ENCODE measurements around the gene SVEP1. TPM values are rescaled to one million over a fixed set of nuclear protein-coding genes. Genes with fewer than 3 reads are reported as not detected.
A peak's percentile ranks its signal among the peaks of the same experiment; 100 is the strongest.

SVEP1 gene
- total and polyA plus RNA-seq, 2 experiments from 2014 or later, result 1.9 to 4.4 TPM

DNA sequence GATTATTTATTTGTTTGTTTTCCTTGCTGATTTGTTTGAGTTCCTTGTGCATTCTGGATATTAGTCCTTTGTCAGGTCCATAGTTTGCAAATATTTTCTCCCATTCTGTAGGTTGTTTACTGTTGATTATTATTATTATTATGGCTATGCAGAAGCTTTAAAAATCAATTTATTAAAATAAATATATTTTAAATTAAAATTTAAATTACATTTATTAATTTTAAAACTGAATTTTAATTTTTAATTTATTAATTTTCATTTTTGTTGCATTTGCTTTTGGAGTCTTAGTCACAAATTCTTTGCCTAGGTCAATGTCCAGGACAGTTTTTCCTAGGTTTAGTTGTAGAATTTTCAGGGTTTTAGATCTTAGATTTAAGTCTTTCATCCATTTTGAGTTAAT is 50.9 kb downstream of the SVEP1 start:
- no peaks in the 10 kb centered on the region for H3K36me3 ChIP-seq
- no peak overlapping the region for H3K27ac ChIP-seq
- no peak for DNase-seq (ENCODE audit: low read depth in 1 of 2, low spot score in 1 of 2)
- H3K9me3 ChIP-seq (ENCODE audit: low read depth), result no peaks in the 10 kb centered on the region
- no peaks in the 10 kb centered on the region for H3K4me1 ChIP-seq (ENCODE audit: low read depth)
- TF ChIP-seq, protein P1, sequence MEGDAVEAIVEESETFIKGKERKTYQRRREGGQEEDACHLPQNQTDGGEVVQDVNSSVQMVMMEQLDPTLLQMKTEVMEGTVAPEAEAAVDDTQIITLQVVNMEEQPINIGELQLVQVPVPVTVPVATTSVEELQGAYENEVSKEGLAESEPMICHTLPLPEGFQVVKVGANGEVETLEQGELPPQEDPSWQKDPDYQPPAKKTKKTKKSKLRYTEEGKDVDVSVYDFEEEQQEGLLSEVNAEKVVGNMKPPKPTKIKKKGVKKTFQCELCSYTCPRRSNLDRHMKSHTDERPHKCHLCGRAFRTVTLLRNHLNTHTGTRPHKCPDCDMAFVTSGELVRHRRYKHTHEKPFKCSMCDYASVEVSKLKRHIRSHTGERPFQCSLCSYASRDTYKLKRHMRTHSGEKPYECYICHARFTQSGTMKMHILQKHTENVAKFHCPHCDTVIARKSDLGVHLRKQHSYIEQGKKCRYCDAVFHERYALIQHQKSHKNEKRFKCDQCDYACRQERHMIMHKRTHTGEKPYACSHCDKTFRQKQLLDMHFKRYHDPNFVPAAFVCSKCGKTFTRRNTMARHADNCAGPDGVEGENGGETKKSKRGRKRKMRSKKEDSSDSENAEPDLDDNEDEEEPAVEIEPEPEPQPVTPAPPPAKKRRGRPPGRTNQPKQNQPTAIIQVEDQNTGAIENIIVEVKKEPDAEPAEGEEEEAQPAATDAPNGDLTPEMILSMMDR (IDR thresholded peaks at IDR 0.05; ENCODE audit: low read depth, low read length), result no peak
- H3K4me3 ChIP-seq, result no peak overlapping the region
- no peaks in the 10 kb centered on the region for H3K27me3 ChIP-seq

DNA sequence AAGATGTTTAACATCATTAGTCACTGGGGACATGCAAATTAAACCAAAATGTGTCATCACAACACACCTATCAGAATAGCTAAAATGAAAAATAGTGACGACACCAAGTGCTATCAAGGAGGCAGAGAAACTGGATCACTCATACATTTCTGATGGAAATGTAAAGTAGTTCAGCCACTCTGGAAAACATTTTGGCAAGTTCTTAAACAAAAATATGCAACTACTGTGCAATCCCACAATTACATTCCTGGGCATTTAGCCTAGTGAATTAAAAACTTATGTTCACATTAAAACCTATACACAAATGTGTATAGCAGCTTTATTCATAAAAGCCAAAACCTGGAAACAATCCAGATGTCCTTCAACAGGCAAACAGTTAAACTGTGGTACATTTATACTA is 53.1 kb downstream of the SVEP1 start:
- DNase-seq (ENCODE audit: low read depth in 1 of 2, low spot score in 1 of 2), result peak in 1 of 2 donors; percentile 93
- Histone ChIP-seq H3K27me3 (no peaks in the 10 kb centered on the region), H3K4me1 (ENCODE audit: low read depth) (no peaks in the 10 kb centered on the region), H3K9me3 (ENCODE audit: low read depth) (no peaks in the 10 kb centered on the region), H3K4me3 (no peak overlapping the region), H3K36me3 (no peaks in the 10 kb centered on the region), H3K27ac (no peak overlapping the region)
- TF ChIP-seq, protein P1 (IDR thresholded peaks at IDR 0.05; ENCODE audit: low read depth, low read length), result no peak

DNA sequence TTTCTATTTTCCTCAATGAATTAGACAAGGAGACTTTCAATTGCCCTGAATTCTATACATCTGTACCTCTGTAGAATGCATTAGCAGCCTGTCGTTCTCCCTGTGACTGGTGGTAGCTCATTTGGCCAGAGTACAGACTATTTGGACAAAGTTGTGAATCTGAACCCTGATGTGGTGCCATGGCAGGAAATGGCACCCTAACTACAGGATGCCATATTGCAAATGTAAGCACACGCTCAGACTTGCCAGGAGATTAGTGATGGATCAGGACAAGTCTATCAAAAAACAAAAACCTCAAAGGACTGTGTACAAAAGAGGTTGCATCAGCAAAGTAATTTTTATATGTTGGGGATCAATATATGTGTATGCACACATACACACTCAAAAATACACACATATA is 58.3 kb downstream of the SVEP1 start:
- TF ChIP-seq, protein P1 (IDR thresholded peaks at IDR 0.05; ENCODE audit: low read depth, low read length), result no peak
- Histone ChIP-seq H3K4me1 (ENCODE audit: low read depth) (peaks cover 6% of the 10 kb centered on the region), H3K4me3 (no peak overlapping the region), H3K36me3 (no peaks in the 10 kb centered on the region), H3K9me3 (ENCODE audit: low read depth) (no peaks in the 10 kb centered on the region), H3K27me3 (no peaks in the 10 kb centered on the region), H3K27ac (no peak overlapping the region)
- DNase-seq (ENCODE audit: low read depth in 1 of 2, low spot score in 1 of 2), result no peak

DNA sequence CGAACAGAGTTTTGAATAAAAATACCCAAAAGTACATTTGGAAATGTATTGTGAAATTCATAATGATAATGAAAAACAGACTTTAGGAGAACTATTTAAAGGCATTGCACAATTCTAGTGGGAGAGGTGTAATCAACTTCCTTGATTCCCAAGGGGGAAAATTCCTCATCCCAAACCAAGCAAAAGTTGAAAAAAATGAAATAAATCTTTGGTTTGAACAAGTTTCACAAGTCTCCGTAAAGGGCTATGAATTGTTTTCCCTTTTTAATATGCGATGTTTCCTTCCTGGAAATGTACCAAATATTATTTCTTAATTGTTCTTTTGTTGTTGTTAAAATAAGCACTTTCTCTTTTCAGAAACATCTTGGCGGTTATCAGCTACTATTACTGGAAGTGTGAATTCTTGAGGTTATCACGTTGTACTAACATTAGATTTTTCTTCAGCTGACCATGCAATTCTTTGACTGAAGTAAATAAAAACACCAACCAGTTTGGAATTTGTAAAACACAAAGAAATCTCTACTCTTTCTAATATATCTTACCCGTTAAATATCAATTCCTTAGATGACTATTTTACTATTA is 59.3 kb downstream of the SVEP1 start:
- no peaks in the 10 kb centered on the region for H3K36me3 ChIP-seq
- DNase-seq (ENCODE audit: low read depth in 1 of 2, low spot score in 1 of 2), result peak in 1 of 2 donors; percentile 94
- no peak overlapping the region for H3K27ac ChIP-seq
- no peak overlapping the region for H3K4me3 ChIP-seq
- H3K4me1 ChIP-seq (ENCODE audit: low read depth), result peaks cover 6% of the 10 kb centered on the region
- no peaks in the 10 kb centered on the region for H3K27me3 ChIP-seq
- TF ChIP-seq, protein P1 (IDR thresholded peaks at IDR 0.05; ENCODE audit: low read depth, low read length), result no peak
- no peaks in the 10 kb centered on the region for H3K9me3 ChIP-seq (ENCODE audit: low read depth)

DNA sequence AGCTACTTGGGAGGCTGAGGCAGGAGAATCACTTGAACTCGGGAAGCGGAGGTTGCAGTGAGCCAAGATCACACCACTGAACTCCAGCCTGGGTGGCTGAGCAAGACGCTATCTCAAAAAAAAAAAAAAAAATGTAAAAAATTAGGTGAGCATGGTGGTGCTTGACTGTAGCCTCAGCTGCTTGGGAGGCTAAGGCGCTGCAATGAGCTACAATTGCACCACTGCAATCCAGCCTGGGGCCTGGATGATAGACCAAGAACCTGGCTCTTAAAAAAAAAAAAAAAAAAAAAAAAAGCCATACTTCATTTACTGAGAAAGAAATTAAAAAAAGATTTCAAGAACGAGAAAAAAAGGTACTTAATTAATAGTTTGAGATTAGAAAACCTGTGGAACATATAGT is 62.1 kb downstream of the SVEP1 start:
- Histone ChIP-seq H3K4me3 (no peak overlapping the region), H3K27ac (no peak overlapping the region), H3K36me3 (no peaks in the 10 kb centered on the region), H3K27me3 (no peaks in the 10 kb centered on the region), H3K4me1 (ENCODE audit: low read depth) (peaks cover 6% of the 10 kb centered on the region), H3K9me3 (ENCODE audit: low read depth) (no peaks in the 10 kb centered on the region)
- DNase-seq (ENCODE audit: low read depth in 1 of 2, low spot score in 1 of 2), result no peak
- TF ChIP-seq, protein P1 (IDR thresholded peaks at IDR 0.05; ENCODE audit: low read depth, low read length), result no peak

All from cardiac muscle cell (in vitro differentiated cells and primary cell).